ENCODE results near the gene VPS54. TPM values are rescaled to one million over a fixed set of nuclear protein-coding genes. Genes with fewer than 3 reads are reported as not detected.

Gene VPS54
- polyA plus RNA-seq, 2 donors: 9.1 to 11.1 TPM

DNA sequence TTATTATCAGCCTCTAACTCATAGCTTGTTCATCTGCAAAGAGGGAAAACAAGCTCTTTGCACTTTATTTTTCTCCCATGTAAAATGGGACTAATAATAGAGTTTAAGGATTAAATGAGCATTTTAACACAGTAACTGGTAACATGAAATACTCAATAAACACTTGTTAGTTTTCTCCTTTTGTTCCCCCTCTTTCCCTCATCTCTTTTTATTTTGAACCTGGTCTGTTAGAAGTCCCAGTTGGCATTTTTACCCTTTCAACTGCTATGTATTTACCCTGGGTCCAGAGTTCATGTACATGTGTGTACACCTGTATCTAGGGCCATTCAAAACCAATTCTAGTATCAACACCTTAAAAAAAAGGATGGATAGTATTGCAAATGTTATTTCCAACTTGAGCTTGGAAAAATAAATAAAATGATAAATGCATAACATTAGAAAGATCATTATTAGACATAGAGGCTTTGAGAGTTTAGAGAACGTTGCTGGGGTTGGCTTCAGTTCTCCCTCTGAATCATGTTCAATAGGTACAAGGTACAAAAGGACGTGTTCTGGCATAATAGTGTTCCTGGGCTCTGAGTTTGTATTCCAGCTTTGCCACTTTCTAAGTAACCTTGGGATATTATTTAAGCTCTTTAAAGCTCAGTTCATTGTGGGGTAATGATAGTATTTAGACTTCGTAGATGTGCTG lies 5.2 kb upstream of the VPS54 start:
- H3K27ac ChIP-seq (ENCODE audit: low read depth in 2 of 2, low read length in 1 of 2): no peak overlapping the region
- 47 to 58% methylated on average over 3 of the region's 3 CpGs for WGBS, 2 donors

GRCh38 chr2:64023485-64024258 lies 4.4 kb upstream of the VPS54 start:
- no peak overlapping the region for H3K4me3 ChIP-seq (ENCODE audit: low read depth in 1 of 2, low read length in 2 of 2)
- H3K36me3 ChIP-seq (ENCODE audit: control insufficient read depth in 2 of 2, insufficient read depth in 2 of 2, low read length in 1 of 2): no peaks in the 10 kb centered on the region
- no peak overlapping the region for H3K27ac ChIP-seq (ENCODE audit: low read depth in 2 of 2, low read length in 1 of 2)
- no peaks in the 10 kb centered on the region for H3K27me3 ChIP-seq (ENCODE audit: control insufficient read depth in 1 of 2, insufficient read depth in 2 of 2, low read length in 2 of 2)
- WGBS, 2 donors: 78 to 80% methylated on average over 4 of the region's 4 CpGs
- H3K4me1 ChIP-seq (ENCODE audit: control insufficient read depth in 2 of 2, insufficient read depth in 2 of 2, low read length in 1 of 2): no peaks in the 10 kb centered on the region
- no peaks in the 10 kb centered on the region for H3K9me3 ChIP-seq (ENCODE audit: control insufficient read depth in 2 of 2, insufficient read depth in 1 of 2, low read depth in 1 of 2, low read length in 1 of 2)

More for the DNA sequence above, 5.2 kb upstream of the VPS54 start:
- Histone ChIP-seq H3K27me3 (ENCODE audit: control insufficient read depth in 1 of 2, insufficient read depth in 2 of 2, low read length in 2 of 2) (no peaks in the 10 kb centered on the region), H3K36me3 (ENCODE audit: control insufficient read depth in 2 of 2, insufficient read depth in 2 of 2, low read length in 1 of 2) (no peaks in the 10 kb centered on the region), H3K4me1 (ENCODE audit: control insufficient read depth in 2 of 2, insufficient read depth in 2 of 2, low read length in 1 of 2) (no peaks in the 10 kb centered on the region), H3K9me3 (ENCODE audit: control insufficient read depth in 2 of 2, insufficient read depth in 1 of 2, low read depth in 1 of 2, low read length in 1 of 2) (no peaks in the 10 kb centered on the region), H3K4me3 (ENCODE audit: low read depth in 1 of 2, low read length in 2 of 2) (no peak overlapping the region)

DNA sequence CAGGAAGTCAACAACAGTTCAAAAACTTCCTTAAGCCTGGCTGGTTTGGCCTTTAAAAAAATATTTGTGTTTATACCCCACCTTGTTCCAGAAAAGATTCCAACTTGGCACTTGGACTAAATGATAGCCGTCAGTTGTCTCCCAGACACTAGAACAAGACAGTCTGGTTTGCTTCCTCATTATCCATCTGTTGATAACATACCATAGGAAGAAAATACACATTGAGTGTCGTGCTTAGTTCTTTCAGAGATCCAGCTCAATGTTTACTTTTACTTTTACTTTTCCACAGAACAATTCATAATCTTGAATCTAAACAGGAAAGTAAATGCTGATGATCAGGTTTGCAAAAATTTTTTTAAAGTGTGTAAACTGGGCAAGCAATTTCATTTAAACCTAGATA lies 2.4 kb upstream of the VPS54 start:
- Histone ChIP-seq H3K27ac (ENCODE audit: low read depth in 2 of 2, low read length in 1 of 2) (peak overlapping the region in 1 of 2 donors; percentile 49), H3K9me3 (ENCODE audit: control insufficient read depth in 2 of 2, insufficient read depth in 1 of 2, low read depth in 1 of 2, low read length in 1 of 2) (no peaks in the 10 kb centered on the region), H3K4me1 (ENCODE audit: control insufficient read depth in 2 of 2, insufficient read depth in 2 of 2, low read length in 1 of 2) (no peaks in the 10 kb centered on the region), H3K36me3 (ENCODE audit: control insufficient read depth in 2 of 2, insufficient read depth in 2 of 2, low read length in 1 of 2) (no peaks in the 10 kb centered on the region), H3K4me3 (ENCODE audit: low read depth in 1 of 2, low read length in 2 of 2) (no peak overlapping the region), H3K27me3 (ENCODE audit: control insufficient read depth in 1 of 2, insufficient read depth in 2 of 2, low read length in 2 of 2) (no peaks in the 10 kb centered on the region)
- WGBS, 2 donors: 28 to 29% methylated on average over 2 of the region's 2 CpGs

GRCh38 chr2:64019975-64020528 lies 824 bp upstream of the VPS54 start:
- Histone ChIP-seq H3K27me3 (ENCODE audit: control insufficient read depth in 1 of 2, insufficient read depth in 2 of 2, low read length in 2 of 2) (no peaks in the 10 kb centered on the region), H3K4me3 (ENCODE audit: low read depth in 1 of 2, low read length in 2 of 2) (no peak overlapping the region), H3K9me3 (ENCODE audit: control insufficient read depth in 2 of 2, insufficient read depth in 1 of 2, low read depth in 1 of 2, low read length in 1 of 2) (no peaks in the 10 kb centered on the region), H3K27ac (ENCODE audit: low read depth in 2 of 2, low read length in 1 of 2) (peak overlapping the region; percentile 92 to 99), H3K36me3 (ENCODE audit: control insufficient read depth in 2 of 2, insufficient read depth in 2 of 2, low read length in 1 of 2) (no peaks in the 10 kb centered on the region), H3K4me1 (ENCODE audit: control insufficient read depth in 2 of 2, insufficient read depth in 2 of 2, low read length in 1 of 2) (no peaks in the 10 kb centered on the region)

- no peaks in the 10 kb centered on the region for H3K9me3 ChIP-seq (ENCODE audit: control insufficient read depth in 2 of 2, insufficient read depth in 1 of 2, low read depth in 1 of 2, low read length in 1 of 2)
- H3K27ac ChIP-seq (ENCODE audit: low read depth in 2 of 2, low read length in 1 of 2): peak overlapping the region; percentile 92 to 99
- H3K4me1 ChIP-seq (ENCODE audit: control insufficient read depth in 2 of 2, insufficient read depth in 2 of 2, low read length in 1 of 2): no peaks in the 10 kb centered on the region
- H3K27me3 ChIP-seq (ENCODE audit: control insufficient read depth in 1 of 2, insufficient read depth in 2 of 2, low read length in 2 of 2): no peaks in the 10 kb centered on the region
- 0% methylated on average over 8 to 38 of the region's 38 CpGs for WGBS, 2 donors
- no peaks in the 10 kb centered on the region for H3K36me3 ChIP-seq (ENCODE audit: control insufficient read depth in 2 of 2, insufficient read depth in 2 of 2, low read length in 1 of 2)
- peak overlapping the region; percentile 80 to 96 for H3K4me3 ChIP-seq (ENCODE audit: low read depth in 1 of 2, low read length in 2 of 2)
Measured at GRCh38 chr2:64018701-64019082, 536 bp downstream of the VPS54 start.

DNA sequence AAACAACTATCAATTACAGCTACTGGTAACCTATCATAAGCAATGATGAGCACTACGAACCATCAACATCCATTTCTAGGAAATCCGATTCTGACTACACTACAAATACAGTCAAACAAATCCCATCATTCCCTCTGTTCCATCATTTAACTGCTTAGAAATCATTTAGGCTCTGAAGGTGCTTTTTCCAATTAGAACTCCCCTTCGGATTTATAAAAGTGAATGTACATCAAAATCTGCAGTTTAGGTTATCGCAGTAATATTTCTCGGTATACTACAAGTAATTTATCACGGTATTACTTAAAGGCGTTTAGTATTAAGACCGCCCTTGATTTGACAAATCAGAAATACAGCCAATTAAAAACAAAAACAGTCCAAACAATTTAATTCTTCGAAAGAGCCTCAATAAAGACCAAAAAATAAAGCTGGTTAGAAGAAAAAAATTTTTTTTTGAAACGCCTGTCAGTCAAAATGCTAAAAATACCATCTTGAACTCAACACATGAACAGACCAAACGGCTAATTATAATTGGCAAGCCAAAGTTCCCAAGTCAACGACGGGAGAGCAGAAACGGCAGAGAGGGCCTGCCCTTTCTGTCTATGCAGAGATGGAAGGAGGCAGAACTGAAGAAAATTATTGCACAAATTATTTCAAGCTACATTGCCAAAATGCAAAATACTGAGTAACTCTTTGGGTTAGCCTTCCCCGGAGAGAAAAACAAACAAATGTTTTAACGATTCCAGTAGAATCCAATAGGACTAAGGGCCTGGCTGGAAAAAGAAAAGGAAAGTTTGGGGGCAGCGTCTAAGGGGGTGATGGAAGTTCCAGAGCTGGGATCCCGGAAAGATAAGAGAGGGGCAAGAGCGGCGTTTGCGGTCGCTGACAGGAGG lies 1.2 kb downstream of the VPS54 start:
- 7 to 8% methylated on average over 22 of the region's 22 CpGs for WGBS, 2 donors
- H3K4me3 ChIP-seq (ENCODE audit: low read depth in 1 of 2, low read length in 2 of 2): peak overlapping the region; percentile 80 to 96
- peak overlapping the region; percentile 92 to 99 for H3K27ac ChIP-seq (ENCODE audit: low read depth in 2 of 2, low read length in 1 of 2)
- no peaks in the 10 kb centered on the region for H3K4me1 ChIP-seq (ENCODE audit: control insufficient read depth in 2 of 2, insufficient read depth in 2 of 2, low read length in 1 of 2)
- H3K9me3 ChIP-seq (ENCODE audit: control insufficient read depth in 2 of 2, insufficient read depth in 1 of 2, low read depth in 1 of 2, low read length in 1 of 2): no peaks in the 10 kb centered on the region
- no peaks in the 10 kb centered on the region for H3K27me3 ChIP-seq (ENCODE audit: control insufficient read depth in 1 of 2, insufficient read depth in 2 of 2, low read length in 2 of 2)
- no peaks in the 10 kb centered on the region for H3K36me3 ChIP-seq (ENCODE audit: control insufficient read depth in 2 of 2, insufficient read depth in 2 of 2, low read length in 1 of 2)

DNA sequence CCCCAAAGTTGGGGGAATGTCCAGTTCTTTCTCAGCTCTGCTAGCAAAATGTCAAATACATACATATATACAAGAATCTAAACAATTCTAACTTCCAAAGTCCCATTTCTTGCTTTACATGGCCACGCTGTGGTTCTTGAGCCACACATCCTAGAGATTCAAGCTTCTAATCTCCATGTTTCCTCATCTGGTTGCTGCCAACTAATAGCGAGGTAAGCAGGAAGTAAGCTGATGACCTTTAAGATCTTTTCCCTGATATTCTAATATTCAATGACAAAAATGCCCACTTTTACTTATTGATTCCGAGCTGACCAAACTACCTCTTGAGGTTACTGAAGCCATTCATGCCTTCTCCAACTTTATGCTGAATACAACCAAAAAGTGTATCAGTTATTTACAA lies 3.3 kb downstream of the VPS54 start:
- Histone ChIP-seq H3K4me3 (ENCODE audit: low read depth in 1 of 2, low read length in 2 of 2) (no peak overlapping the region), H3K27me3 (ENCODE audit: control insufficient read depth in 1 of 2, insufficient read depth in 2 of 2, low read length in 2 of 2) (no peaks in the 10 kb centered on the region), H3K36me3 (ENCODE audit: control insufficient read depth in 2 of 2, insufficient read depth in 2 of 2, low read length in 1 of 2) (no peaks in the 10 kb centered on the region), H3K27ac (ENCODE audit: low read depth in 2 of 2, low read length in 1 of 2) (no peak overlapping the region), H3K4me1 (ENCODE audit: control insufficient read depth in 2 of 2, insufficient read depth in 2 of 2, low read length in 1 of 2) (no peaks in the 10 kb centered on the region), H3K9me3 (ENCODE audit: control insufficient read depth in 2 of 2, insufficient read depth in 1 of 2, low read depth in 1 of 2, low read length in 1 of 2) (no peaks in the 10 kb centered on the region)
- 78 to 86% methylated on average over 3 of the region's 3 CpGs for WGBS, 2 donors

DNA sequence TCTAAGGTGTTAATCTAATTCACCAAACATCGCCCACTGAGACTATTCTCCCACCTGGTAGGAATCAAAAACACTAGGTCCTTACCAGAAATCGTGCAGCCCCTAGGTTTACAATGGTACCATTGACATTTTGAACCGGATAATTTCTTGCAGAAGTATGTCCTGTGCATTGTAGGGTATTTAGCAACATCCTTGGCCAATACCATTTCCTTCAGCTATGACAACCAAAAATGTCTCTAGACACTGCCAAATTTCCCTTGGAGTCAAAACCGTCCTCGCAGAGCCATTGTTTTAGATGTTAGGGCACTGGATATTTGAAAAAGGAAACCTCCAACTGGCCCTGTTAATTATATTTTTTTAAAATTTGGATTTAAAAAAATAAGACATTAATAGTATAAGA lies 3.8 kb downstream of the VPS54 start:
- Histone ChIP-seq H3K4me1 (ENCODE audit: control insufficient read depth in 2 of 2, insufficient read depth in 2 of 2, low read length in 1 of 2) (no peaks in the 10 kb centered on the region), H3K9me3 (ENCODE audit: control insufficient read depth in 2 of 2, insufficient read depth in 1 of 2, low read depth in 1 of 2, low read length in 1 of 2) (no peaks in the 10 kb centered on the region), H3K36me3 (ENCODE audit: control insufficient read depth in 2 of 2, insufficient read depth in 2 of 2, low read length in 1 of 2) (no peaks in the 10 kb centered on the region), H3K27ac (ENCODE audit: low read depth in 2 of 2, low read length in 1 of 2) (no peak overlapping the region), H3K4me3 (ENCODE audit: low read depth in 1 of 2, low read length in 2 of 2) (no peak overlapping the region), H3K27me3 (ENCODE audit: control insufficient read depth in 1 of 2, insufficient read depth in 2 of 2, low read length in 2 of 2) (no peaks in the 10 kb centered on the region)
- WGBS, 2 donors: 80 to 84% methylated on average over 5 of the region's 5 CpGs

GRCh38 chr2:64014628-64015027 lies 4.6 kb downstream of the VPS54 start:
- Histone ChIP-seq H3K4me1 (ENCODE audit: control insufficient read depth in 2 of 2, insufficient read depth in 2 of 2, low read length in 1 of 2) (no peaks in the 10 kb centered on the region), H3K27ac (ENCODE audit: low read depth in 2 of 2, low read length in 1 of 2) (no peak overlapping the region), H3K4me3 (ENCODE audit: low read depth in 1 of 2, low read length in 2 of 2) (no peak overlapping the region), H3K36me3 (ENCODE audit: control insufficient read depth in 2 of 2, insufficient read depth in 2 of 2, low read length in 1 of 2) (no peaks in the 10 kb centered on the region), H3K9me3 (ENCODE audit: control insufficient read depth in 2 of 2, insufficient read depth in 1 of 2, low read depth in 1 of 2, low read length in 1 of 2) (no peaks in the 10 kb centered on the region), H3K27me3 (ENCODE audit: control insufficient read depth in 1 of 2, insufficient read depth in 2 of 2, low read length in 2 of 2) (no peaks in the 10 kb centered on the region)
- 99 to 100% methylated on average over 1 of the region's 1 CpG for WGBS, 2 donors
